ENCODE measurements around the gene RETREG2.
A peak's percentile ranks its signal among the peaks of the same experiment; 100 is the strongest.

Gene RETREG2

GRCh38 chr2:219216535-219216915, 38.5 kb downstream of the RETREG2 start:
- DNase-seq: no peak

DNA sequence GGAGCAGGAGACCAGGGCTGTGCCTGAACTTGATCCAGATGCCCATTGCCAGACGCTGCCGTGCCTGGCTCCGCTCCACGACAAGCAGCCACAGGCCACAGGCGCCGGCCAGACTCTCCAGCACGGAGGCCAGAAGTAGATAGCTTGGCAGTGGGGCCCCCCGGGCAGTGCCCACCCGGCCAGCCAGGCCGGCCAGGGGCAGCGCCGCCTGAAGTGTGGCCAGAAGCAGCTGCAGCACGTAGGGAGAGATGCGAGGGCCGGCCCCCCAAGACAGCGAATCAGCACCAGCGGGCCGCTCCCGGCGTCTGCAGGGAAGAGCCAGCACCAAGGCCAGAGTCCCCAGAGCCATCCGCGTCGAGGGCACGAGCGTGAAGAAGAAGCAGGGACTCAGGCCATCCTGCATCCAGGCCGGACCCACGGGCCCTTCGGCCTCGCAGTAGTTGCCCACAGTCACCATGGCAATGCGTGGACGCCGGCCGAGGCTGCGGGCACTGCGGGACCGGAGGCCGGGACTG, 40.2 kb downstream of the RETREG2 start:
- DNase-seq: peak; percentile 67

- DNase-seq: peak; percentile 96
Observed at GRCh38 chr2:219218732-219219701, 40.9 kb downstream of the RETREG2 start, which contains the start of gene ABCB6. ABCB6 (minus strand) TSS chr2:219218958; CDS start chr2:219218673, 285 bp downstream.

DNA sequence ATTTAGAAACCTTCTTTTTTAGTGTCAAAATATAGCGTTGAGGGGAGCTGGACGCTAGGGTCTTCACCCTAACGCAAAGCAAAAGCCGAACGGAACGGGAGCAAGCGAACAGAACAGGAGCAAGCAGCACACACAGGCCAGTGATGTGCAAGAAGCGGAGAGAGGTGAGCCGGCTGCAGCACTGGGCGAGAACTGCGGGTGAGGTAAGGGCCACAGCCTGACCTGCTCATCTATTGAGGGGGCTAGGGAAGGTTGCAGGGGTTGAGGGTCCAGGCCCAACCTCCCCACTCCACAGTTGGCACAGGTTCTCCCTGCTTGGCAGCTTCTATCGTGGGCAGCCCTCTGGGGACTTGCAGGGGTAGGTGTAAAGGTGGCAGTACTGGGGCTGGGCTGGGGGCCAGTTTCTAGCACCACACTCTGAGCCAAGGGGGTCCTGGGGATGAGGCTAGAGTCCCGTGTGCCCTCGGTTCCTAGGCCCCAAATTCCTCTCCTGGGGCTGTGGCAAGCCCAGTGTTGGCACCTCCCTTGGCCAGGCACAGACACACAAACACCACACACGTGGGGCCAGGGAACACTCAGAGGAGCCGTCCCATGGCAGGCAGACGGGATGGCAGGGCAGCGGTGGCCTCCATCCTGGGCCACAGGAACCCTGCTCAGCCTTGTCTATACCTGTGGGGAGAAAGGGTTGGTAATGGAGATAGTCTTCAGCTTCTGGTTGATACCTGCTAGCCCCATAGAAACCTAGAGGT, 41.9 kb downstream of the RETREG2 start:
- DNase-seq: no peak

DNA sequence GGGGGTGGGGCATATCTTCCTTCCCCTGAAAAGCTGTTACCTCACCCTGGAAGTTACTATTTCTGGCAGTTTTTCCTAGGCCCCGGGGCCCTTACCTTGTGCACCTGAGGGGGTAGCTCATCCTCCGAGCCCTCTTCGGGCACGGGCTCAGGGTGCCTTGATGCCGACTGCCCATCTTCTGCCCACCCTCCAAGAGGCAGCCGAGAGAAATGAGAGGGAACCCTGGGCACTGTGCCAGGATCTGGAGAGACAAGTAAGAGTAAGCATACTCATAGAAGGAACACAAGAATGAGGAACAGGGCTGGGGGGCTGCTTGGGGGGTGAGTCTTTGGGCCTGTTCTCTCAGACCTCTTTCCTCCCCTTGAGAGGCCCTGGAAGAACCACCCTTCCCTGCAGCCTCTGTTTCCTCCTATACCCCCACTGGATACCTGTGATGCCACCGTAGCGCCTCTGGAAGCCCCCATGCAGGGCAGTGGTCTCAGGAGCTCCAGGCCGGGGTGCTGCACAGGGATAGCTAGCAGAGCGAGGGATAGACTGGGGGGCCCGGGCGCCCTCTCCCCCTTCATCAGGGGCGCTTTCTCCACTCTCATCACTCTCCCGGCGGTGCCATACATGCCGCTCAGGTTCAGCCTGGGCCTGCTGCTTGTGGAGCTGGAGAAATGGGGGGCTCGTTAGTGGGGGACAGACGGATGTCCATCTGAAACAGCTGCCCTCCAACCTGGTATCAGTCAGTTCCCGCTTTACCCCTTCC, 42.8 kb downstream of the RETREG2 start:
- DNase-seq: no peak

- DNase-seq: no peak
Observed at GRCh38 chr2:219221957-219222518, 44.0 kb downstream of the RETREG2 start.

DNA sequence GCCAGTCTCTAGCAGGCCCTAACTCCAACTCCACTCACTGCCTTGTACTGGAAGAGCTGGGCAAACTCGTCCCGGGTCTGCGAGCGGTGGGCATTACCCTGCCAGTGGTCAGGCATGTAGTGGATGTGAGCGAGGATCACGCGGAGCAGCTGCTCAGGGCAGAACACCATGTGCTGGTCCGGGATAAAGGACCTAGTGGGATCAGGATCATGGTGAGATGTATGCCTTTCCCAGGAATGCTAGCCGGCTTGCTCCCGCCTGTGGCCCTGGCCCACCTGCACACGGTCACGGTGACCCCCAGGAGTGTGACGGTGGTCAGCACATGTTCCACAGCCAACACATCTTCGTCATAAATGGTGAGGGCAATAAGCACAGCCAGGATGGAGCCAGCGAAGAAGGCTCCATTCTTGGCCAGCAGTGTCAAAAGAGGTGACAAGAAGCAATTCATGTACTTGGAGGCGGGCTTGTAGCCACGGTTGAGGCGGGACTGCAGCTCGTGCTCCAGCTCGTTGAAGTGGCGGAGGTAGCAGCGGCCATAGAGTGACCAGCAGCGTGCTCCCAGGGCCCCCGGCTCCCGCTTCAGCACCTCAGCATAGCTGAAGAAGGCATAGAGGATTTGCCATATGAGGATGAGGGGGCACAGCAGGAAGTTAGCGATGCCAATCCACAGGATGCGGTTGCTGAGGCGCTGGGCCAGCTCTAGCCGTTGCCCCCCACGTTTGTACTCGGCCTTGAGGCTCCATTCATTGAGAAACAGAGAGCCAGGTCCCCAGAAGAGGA, 45.9 kb downstream of the RETREG2 start:
- DNase-seq: no peak

DNA sequence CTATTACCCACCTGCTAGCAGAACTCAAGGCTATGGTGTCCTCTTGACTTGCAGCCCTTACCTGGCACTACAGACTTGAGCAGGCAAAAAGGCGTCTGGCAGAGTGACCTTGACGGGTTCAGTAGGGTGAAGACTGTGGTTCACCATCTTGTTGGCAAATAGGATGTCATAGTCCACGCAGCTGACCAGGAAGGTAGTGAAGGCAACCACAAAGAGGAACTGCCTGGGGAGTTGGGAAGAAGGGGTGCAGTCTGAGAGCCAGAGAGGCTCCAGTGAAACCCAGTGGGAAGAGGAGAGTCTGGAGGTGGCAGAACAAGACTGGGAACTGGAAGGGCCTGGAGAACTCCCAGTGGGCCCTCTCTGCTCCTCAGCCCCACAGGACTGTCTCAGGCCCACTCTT, 47.3 kb downstream of the RETREG2 start:
- DNase-seq: no peak

- DNase-seq: no peak
Observed at GRCh38 chr2:219228041-219228910, 50.2 kb downstream of the RETREG2 start.

- no peak for DNase-seq
Observed at GRCh38 chr2:219228911-219229304, 50.8 kb downstream of the RETREG2 start.

DNA sequence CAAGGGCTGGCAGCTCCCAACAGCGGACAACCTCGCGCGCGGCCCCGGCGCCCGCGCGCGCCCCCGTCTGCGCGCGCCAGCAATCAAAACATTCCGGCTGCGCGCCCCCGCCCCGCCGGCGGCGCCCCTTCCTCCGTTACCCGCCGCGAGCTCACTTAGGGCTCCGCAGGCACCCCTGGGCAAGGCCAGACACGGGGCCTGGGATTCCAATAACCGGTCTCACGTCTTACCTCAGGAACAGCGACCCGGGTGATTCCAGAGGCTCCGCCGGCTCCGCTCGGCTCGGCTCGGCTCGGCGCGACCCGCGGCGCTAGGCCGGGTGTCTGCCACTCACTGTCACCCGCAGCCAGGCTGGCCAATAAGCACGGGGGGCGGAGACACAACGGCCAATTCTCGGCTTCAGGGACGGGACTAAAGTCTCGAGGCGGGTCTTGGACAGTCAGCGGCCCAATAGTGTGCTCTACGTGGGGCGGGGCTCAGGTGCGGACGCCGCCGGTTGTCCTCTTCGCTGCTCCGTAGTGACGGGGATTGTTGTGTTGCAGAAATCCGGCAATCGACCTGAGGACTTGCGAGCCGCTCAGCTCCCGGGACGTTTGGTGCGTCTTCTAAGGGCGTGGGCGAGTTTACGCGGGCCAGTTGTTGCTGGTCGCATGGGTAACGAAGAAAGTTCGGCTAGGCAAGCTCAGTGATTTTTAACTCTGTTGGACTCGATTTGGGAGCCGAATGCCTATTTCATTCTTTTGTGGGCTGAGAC, 51.4 kb downstream of the RETREG2 start, which contains the start of the genes ANKZF1 and ATG9A:
Gene ANKZF1, plus strand, starts transcription at position 502 of the 754 bp plus-strand sequence. CDS start 452 bp downstream, outside the sequence.
Gene ATG9A, minus strand, starts transcription at position 332 of the 754 bp plus-strand sequence. CDS start 1,612 bp downstream, outside the sequence.
- DNase-seq: peak; percentile 99

- DNase-seq: peak; percentile 22
Observed at GRCh38 chr2:219230059-219230540, 52.0 kb downstream of the RETREG2 start.

DNA sequence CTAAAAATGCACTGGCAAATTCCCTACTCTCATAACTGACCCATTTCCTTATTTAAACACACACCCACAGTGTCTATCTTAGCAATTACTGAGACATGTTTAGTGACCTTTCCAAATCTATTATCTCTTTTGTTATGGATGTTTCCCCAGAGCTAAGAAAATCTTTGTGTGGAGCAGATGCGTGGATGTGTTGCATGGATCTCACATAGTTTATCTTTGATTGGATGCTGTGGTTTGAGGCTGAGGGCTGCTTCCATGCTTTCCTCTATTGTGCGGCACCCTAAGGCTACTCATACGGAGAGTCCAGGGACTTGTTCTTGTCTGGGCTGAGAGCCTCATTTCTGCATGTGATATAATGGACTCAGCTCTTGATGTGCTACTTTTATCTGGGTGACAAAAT, 56.3 kb downstream of the RETREG2 start:
- DNase-seq: no peak

Data from NCI-H345 (cell line).